KBM-7 (cell line): ENCODE data around the gene FAM222B.
"Not testable (repeated sequence)": the region's sequence is repeated elsewhere in the genome, so short reads cannot be mapped to it uniquely, and the experiment has no call there.

ENCODE experiments used
- DNase-seq: peaks from one replicate; pipeline ENCODE4 v3.0.0-alpha.2; 2015
- in situ Hi-C: fragments of 300-500 bp; cut with MboI; formaldehyde crosslinking; loops from 2 replicates; pipeline ENCODE4 v1.14.3; 2020; ENCODE audit warnings: low sequenced_read_pairs, low pct_unique_long_range_greater_than_20kb, mixed read lengths

The FAM222B gene

DNA sequence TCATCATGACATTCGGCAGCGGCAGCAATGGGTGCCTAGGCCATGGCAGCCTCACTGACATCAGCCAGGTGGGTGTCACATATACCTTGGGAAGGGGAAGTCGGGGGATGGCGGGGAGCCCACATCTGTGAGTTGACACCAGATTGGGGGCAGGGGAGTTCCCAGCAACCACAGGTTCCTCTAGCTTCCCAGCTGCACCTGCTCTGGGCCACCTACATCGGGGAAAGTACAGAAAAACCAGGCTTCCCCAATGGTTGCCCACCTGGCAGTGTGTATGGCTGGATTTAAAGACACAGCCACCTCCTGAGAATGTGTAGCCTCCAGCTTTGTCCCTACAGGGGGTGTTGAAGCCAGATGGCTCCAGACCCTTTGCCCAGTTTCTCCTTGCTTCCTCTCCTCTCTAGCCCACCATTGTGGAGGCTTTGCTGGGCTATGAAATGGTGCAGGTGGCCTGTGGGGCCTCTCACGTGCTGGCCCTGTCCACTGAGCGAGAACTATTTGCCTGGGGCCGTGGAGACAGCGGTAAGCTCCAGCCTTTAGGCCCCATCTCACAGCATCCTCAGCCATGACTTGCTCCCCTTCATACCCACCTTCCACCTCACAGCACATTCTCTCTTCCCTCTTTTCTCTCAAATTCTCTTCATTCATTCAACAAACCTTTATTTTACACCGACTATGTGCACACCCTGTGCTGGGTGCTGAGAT is 103.8 kb downstream of the FAM222B start:
- no peak for DNase-seq
- in situ Hi-C loops: loop anchor here (25.0 kb wide), 1 partner anchor 373 kb away; no protein-coding TSS in a partner anchor

DNA sequence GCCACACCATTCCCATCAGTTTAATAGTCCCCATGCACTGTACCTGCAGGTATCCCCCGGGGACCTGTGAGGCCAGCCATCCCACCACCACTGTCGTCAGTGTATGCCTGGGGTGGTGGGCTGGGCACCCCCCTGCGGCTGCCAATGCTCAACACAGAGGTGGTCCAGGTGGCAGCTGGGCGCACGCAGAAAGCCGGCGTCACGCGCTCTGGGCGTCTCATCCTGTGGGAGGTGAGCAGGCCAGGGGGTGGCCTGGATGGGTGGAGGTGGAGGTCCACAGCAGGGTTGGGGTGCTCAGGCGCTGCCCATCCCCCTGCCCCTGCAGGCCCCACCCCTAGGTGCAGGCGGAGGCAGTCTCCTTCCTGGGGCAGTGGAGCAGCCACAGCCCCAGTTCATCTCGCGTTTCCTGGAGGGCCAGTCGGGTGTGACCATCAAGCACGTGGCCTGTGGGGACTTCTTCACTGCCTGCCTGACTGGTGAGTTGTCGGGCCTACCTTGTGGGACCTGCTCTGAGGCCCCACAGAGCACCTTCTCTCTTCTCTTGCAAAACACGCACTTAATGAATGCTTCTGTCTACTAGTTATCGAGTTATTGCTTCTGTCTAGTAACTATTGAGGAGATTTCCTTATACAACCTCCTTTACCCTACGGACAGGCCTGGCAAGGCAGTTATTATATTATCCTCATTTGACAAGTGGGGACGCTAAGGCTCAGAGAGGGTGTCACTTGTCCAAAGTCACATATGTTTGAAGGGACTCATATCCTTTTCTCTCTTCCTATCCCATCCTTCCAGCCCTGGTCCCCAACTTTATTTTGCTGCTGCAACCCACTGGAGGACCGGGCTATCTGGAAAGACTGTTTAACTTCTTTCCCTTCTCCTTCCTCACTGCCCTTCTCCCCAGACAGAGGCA is 104.6 kb downstream of the FAM222B start:
- in situ Hi-C loops: loop anchor here (25.0 kb wide), 1 partner anchor 374 kb away; no protein-coding TSS in a partner anchor
- peak; percentile 43 for DNase-seq

DNA sequence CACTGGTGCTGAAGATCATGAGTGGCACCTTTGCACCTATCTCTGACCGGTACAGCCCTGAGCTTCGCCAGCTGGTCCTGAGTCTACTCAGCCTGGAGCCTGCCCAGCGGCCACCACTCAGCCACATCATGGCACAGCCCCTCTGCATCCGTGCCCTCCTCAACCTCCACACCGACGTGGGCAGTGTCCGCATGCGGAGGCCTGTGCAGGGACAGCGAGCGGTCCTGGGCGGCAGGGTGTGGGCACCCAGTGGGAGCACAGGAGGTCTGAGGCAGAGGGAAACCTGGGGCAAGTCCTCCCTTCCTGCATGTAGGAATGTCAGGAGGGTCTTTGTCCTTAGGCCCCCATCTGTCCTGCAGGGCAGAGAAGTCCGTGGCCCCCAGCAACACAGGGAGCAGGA is 105.3 kb downstream of the FAM222B start:
- DNase-seq: no peak
- in situ Hi-C loops: loop anchor here (25.0 kb wide), 1 partner anchor 375 kb away; no protein-coding TSS in a partner anchor

DNA sequence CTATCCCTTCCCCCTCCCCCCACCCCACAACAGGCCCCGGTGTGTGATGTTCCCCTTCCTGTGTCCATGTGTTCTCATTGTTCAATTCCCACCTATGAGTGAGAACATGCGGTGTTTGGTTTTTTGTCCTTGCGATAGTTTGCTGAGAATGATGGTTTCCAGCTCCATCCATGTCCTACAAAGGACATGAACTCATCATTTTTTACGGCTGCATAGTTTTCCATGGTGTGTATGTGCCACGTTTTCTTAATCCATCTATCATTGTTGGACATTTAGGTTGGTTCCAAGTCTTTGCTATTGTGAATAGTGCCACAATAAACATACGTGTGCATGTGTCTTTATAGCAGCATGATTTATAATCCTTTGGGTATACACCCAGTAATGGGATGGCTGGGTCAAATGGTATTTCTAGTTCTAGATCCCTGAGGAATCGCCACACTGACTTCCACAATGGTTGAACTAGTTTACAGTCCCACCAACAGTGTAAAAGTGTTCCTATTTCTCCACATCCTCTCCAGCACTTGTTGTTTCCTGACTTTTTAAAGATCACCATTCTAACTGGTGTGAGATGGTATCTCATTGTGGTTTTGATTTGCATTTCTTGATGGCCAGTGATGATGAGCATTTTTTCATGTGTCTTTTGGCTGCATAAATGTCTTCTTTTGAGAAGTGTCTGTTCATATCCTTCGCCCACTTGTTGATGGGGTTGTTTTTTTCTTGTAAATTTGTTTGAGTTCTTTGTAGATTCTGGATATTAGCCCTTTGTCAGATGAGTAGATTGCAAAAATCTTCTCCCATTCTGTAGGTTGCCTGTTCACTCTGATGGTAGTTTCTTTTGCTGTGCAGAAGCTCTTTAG is 106.4 kb downstream of the FAM222B start:
- in situ Hi-C loops: loop anchor here (25.0 kb wide), 1 partner anchor 376 kb away; no protein-coding TSS in a partner anchor
- DNase-seq: not testable (repeated sequence)

DNA sequence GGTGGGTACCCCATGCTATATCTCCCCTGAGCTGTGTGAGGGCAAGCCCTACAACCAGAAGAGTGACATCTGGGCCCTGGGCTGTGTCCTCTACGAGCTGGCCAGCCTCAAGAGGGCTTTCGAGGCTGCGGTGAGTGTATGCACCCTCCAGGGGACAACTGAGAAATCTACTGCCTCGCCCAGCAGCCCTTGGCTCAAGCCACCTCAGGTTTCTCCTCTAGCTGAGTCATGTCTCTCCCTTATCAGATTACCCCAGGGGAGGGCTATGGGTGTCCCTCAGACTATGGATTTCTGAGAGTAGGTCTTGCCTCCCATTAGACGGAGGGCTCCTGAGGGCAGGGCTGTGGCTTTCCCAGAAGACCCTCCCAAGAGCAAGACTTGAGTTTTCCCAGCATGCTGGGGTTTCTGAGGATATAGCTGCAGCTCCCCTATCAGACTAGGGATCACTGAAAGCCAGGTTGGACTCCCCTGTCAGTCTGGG is 107.3 kb downstream of the FAM222B start:
- no peak for DNase-seq
- in situ Hi-C loops: loop anchor here (25.0 kb wide), 1 partner anchor 377 kb away; no protein-coding TSS in a partner anchor

DNA sequence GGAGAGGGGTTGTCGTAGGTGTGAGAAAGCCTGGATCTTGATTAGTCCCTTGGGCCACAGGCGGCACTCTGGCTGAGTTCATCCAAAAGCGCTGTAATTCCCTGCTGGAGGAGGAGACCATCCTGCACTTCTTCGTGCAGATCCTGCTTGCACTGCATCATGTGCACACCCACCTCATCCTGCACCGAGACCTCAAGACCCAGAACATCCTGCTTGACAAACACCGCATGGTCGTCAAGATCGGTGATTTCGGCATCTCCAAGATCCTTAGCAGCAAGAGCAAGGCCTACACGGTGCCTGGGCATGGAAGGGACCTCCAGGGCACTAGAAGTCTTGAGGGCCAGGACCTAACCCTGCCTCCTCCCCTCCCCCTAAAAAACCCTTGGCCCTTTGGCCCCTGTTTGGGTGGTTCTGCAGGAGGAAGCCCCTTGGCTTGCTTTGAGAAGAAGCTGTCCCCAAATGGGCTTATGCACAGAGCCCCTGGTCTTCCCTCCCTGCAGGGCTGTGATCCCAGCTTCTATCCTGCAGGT is 107.8 kb downstream of the FAM222B start:
- no peak for DNase-seq
- in situ Hi-C loops: loop anchor here (25.0 kb wide), 1 partner anchor 378 kb away; no protein-coding TSS in a partner anchor

DNA sequence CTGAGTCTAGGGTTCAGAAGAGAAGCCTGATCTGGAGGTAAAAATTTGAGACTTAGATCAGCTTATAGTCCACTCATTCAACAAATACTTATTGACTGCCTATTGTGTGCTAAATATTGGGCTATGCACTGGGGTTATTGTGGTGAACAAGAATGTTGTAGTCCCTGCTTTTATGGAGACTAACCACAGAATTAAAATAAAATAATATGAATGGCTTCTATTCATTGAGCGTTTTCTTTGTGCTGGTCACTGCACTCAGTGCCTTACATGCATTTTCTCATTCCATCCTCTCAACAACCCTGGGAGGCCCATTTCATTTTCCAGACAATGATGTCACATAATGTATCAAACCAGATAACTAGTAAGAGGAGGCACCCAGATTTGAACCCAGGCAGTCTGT is 109.2 kb downstream of the FAM222B start:
- in situ Hi-C loops: loop anchor here (25.0 kb wide), 1 partner anchor 379 kb away; no protein-coding TSS in a partner anchor
- DNase-seq: no peak

DNA sequence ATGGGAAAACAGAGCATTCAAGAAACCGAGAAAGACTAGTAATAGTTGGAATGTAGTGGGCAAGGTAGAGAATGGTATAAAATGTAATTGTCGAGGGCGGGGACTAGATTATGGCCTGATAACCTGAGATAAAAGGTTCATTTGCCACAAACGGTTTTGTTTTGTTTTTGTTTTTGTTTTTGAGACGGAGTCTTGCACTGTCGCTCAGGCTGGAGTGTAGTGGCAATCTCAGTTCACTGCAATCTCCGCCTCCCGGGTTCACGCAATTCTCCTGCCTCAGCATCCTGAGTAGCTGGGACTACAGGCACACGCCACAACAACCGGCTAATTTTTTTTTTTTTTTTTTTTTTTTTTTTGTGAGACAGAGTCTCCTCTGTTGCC is 112.7 kb downstream of the FAM222B start:
- no peak for DNase-seq
- in situ Hi-C loops: loop anchor here (25.0 kb wide), 1 partner anchor 382 kb away; no protein-coding TSS in a partner anchor

DNA sequence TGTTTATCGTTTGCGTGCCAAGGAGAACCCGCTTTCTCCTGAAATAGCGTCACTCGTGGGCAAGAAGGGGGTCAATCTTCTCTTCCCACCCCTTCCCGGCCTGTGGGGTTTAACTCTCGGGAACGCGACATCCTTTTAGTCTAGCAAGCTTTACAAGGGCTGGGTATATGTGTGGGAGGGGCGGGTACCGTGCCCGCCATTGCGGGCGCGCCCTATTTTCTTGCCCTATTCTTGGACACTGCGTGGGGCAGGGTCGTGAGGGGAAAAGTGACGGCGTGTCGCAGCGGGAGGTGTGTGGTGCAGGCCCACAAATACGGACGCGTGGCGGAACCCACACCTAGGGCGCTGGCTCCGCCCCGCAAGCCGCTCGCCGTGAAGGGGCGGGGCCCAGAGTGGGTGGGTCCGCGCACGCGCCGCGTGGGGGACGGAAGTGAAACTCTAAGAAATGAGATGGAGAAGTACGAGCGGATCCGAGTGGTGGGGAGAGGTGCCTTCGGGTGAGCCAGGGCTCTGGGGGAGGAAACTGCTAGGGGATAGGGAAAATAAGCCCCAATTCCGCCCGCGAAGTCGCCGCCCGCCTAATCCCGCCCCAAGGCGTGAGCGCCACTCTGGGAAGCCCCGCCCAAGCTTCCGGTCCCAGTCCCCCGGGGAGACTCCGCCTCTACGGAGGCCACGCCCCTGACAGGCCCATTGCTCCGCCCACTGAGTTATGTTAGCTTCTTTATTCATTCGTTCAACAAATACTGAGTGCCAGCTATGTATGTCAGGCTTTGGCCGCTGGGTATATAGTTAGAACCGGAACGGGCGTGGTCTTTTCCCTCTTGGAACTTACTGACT is 114.0 kb downstream of the FAM222B start, which contains the start of gene NEK8:
TSS of gene NEK8 (plus strand) at position 425 of the 837 bp plus-strand sequence. CDS start at position 451, 26 bp downstream.
- in situ Hi-C loops: loop anchor here (25.0 kb wide), 1 partner anchor 384 kb away; no protein-coding TSS in a partner anchor
- DNase-seq: peak; percentile 96

DNA sequence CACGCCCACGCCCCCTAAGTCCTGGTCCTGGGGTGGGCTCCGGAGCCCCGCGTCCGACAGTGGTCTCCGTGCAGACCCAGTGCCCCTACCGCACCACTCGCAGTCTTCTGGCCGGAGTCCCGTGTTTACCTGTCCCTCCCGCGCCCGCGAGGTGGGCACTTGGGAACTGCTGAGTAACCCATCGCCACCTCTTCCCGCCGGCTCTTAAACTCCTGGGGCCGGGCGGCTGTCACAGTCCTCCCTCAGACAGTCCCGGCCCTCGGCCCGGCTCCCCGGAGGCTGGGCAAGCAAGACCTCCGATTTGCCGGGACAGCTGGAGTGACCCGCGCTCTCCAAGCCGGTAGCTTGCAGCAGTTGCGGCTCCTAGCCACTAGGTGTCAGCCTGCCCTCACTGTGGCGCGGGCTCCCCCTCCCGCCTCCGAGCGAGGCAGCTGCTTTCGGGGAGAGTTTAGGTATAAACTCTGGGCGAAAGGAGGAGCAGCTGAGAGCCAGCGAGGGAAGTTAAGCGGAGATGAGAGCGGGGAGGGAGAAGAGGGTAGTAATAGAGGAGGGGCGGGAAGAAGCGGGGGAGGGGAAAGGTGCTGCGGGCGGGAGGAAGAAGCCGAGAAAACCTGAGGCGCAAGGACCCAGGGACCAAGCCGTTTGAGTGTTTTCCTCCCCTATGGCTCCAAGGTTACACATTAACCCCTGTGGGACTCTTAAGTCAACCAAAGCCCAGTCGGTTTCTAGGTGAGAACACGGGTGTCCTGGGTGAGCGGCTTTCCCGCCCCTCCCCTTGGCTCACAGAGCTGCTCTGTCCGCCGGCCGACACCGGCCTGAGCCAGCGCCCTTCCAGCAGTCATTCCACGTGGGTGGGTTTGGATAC is 115.7 kb downstream of the FAM222B start:
- peak; percentile 98 for DNase-seq

DNA sequence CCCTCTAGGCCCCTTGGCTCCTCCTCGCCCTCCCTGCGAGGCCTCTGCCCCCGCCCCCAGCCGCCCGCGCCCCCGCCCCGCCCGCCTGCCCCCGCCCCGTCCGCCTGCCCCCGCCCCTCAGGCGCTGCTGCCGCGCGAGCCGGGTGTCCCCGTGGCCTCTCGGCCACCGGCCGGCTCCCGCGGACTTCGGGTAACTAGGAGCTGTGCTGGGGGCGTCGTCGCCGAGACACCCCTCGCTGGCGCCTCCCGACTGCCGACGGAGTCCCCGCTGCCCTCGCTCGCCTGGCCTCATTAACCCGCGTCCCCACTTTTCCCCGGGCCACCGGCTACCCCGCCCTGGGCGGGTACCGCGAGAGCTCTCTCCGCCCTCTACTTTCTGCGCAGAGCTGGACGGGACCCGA is 116.4 kb downstream of the FAM222B start, which contains the start of gene TLCD1:
TSS of gene TLCD1 (minus strand) at position 8 of the 401 bp plus-strand sequence. CDS start 136 bp downstream, outside the sequence.
- DNase-seq: peak; percentile 82
- in situ Hi-C loops: loop anchor here (25.0 kb wide), 1 partner anchor 386 kb away; no protein-coding TSS in a partner anchor

More for the DNA sequence above, 115.7 kb downstream of the FAM222B start:
- in situ Hi-C loops: loop anchor here (25.0 kb wide), 1 partner anchor 385 kb away; no protein-coding TSS in a partner anchor

DNA sequence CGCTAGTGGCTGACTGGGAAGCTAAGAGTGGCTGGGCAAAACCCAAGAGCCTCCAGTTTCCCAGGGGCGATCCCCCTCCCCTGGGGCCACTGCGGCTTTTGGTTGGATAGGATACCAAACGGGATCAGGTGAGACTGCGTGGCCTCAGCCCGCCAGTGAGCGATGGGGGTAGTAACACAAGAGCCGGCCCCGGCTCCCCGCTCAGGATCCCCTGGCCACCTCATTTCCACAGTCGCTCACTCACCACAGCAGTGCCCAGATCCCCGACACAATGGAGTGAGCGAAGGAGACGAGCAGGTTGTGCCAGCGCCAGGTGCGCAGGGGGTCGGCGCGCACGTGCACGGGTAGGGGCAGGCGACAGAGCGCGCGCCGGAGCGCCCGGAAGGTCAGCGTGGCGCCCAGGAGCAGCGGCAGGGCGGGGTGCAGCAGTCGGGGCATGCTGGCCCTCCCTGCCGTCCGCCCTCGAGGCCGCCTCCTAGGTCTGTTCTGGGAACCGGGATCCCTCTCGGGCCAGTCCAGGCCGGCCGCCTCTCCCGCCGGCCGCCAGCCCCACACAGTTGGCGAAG is 116.8 kb downstream of the FAM222B start:
- in situ Hi-C loops: loop anchor here (25.0 kb wide), 1 partner anchor 387 kb away; no protein-coding TSS in a partner anchor
- peak; percentile 76 for DNase-seq

DNA sequence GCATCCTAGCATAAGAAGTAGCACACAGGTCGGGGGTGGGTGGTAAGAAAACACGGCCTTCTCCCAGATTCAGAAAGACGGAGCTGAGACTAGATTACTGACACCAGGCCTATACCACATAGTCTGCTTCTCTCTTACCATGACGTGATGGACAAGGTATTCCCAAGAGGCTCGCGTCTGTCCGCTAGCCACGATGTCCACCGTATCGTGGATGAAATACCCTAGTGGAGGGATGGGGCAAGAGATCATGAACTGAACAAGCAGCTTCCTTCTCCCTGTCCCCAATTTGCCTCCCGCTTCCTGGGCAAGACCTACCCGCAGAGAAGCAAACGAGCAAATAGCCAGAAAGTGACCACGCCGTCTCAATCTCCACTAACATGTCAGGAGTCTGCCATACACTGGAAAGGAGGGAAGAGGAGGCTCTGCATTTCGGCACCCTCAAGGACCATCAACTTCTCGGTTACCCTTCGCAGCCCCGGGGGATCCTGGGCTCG is 117.4 kb downstream of the FAM222B start:
- peak; percentile 75 for DNase-seq
- in situ Hi-C loops: loop anchor here (25.0 kb wide), 1 partner anchor 387 kb away; no protein-coding TSS in a partner anchor

DNA sequence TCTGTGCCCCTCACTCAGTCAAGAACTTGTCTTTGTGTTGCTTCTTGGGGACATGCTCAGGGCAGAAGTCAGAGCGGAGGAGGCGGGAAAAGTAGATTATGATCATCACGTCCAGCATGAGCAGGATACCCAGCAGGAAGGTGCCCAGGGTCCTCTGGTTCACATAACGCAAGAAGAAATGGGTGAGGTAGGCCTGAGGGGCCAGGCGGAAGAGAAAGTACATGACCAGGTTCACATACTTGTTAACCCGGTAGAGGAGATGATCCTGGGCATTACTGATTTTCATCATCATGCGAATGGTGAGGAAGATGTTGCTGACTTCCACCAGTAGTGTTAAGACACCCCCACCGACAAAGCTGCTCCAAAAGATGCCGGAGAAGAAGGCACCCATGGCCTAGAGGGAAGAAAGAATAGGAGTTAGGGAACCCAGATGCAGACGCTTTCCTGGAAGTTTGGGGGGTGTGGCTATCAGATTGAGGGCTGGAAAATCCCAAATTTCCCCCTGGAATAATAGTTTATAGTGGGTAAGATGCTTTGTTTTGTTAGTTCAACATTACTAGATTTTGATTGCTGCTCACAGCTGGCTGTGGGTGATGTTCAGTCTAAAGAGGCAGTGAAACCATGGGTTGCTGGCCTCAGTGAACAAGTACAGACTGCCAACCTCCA is 118.0 kb downstream of the FAM222B start:
- in situ Hi-C loops: loop anchor here (25.0 kb wide), 1 partner anchor 388 kb away; no protein-coding TSS in a partner anchor
- no peak for DNase-seq
